Mesenchymal stem cell (in vitro differentiated cells and primary cell): ENCODE data around the gene MUC5AC.
"Not testable (repeated sequence)": the region's sequence is repeated elsewhere in the genome, so short reads cannot be mapped to it uniquely, and the experiment has no call there.

Experiments
- DNase-seq: peaks from one replicate; pipeline ENCODE4 v3.0.0-alpha.2; 2013
- H2AFZ ChIP-seq: one replicate; pipeline ENCODE4 v1.6.1; 2013; ENCODE audit warnings: low read depth, mild to moderate bottlenecking, control low read depth, inconsistent platforms, low read length, moderate library complexity
- H2AK5ac ChIP-seq: 2 replicates; pipeline ENCODE4 v1.6.1; 2013; ENCODE audit warnings: low read length, moderate library complexity, mild to moderate bottlenecking, inconsistent platforms; ENCODE audit not compliant: severe bottlenecking
- H2BK120ac ChIP-seq: one replicate; pipeline ENCODE4 v1.6.1; 2013; ENCODE audit warnings: low read depth, mild to moderate bottlenecking, inconsistent platforms, low read length, moderate library complexity
- H2BK12ac ChIP-seq, 2 experiments: one replicate each; pipeline ENCODE4 v1.6.1; 2013; ENCODE audit warnings: inconsistent platforms in 2 of 2, low read length in 2 of 2, mild to moderate bottlenecking in 2 of 2, moderate library complexity in 2 of 2, control low read depth in 1 of 2
- H2BK15ac ChIP-seq: one replicate; pipeline ENCODE4 v1.6.1; 2013; ENCODE audit warnings: mild to moderate bottlenecking, low read depth, inconsistent platforms; ENCODE audit not compliant: poor library complexity, severe bottlenecking
- H2BK5ac ChIP-seq: 2 replicates; pipeline ENCODE4 v1.6.1; 2013; ENCODE audit warnings: low read depth, mild to moderate bottlenecking, low read length, control low read depth, inconsistent platforms; ENCODE audit not compliant: poor library complexity, severe bottlenecking
- H3K14ac ChIP-seq, 2 experiments: one replicate each; pipeline ENCODE4 v1.6.1; 2013; ENCODE audit warnings: inconsistent platforms in 2 of 2, low read length in 2 of 2, control low read depth in 1 of 2, mild to moderate bottlenecking in 1 of 2, moderate library complexity in 1 of 2
- H3K18ac ChIP-seq, 2 experiments: one replicate each; pipeline ENCODE4 v1.6.1; 2013; ENCODE audit warnings: inconsistent platforms in 2 of 2, low read length in 2 of 2, control low read depth in 1 of 2, low read depth in 1 of 2, mild to moderate bottlenecking in 1 of 2
- H3K23ac ChIP-seq, 2 experiments: one replicate each; pipeline ENCODE4 v1.6.1; 2013; ENCODE audit warnings: inconsistent platforms in 2 of 2, low read length in 2 of 2, mild to moderate bottlenecking in 2 of 2, moderate library complexity in 2 of 2, control low read depth in 1 of 2
- H3K27ac ChIP-seq: 2 replicates; pipeline ENCODE4 v1.5.1; 2013; ENCODE audit warnings: mild to moderate bottlenecking, moderate library complexity, low read length, control low read depth, inconsistent platforms; ENCODE audit not compliant: poor library complexity, severe bottlenecking
- H3K27me3 ChIP-seq, 2 experiments: 2 replicates each; pipeline versions ENCODE4 v1.6.1 to v1.7.0; 2013; ENCODE audit warnings: low read length in 2 of 2, mild to moderate bottlenecking in 2 of 2, moderate library complexity in 2 of 2, control low read depth in 1 of 2, inconsistent platforms in 1 of 2; ENCODE audit not compliant: control insufficient read depth in 1 of 2, insufficient read depth in 1 of 2
- H3K36me3 ChIP-seq, 2 experiments: 2 replicates each; pipeline versions ENCODE4 v1.6.1 to v1.7.0; 2013; ENCODE audit warnings: low read length in 2 of 2, control low read depth in 1 of 2, inconsistent platforms in 1 of 2, low read depth in 1 of 2, mild to moderate bottlenecking in 1 of 2; ENCODE audit not compliant: insufficient read depth in 2 of 2, control insufficient read depth in 1 of 2
- H3K4ac ChIP-seq, 2 experiments: one replicate each; pipeline ENCODE4 v1.6.1; 2013; ENCODE audit warnings: inconsistent platforms in 2 of 2, low read length in 2 of 2, mild to moderate bottlenecking in 2 of 2, moderate library complexity in 2 of 2, control low read depth in 1 of 2, low read depth in 1 of 2
- H3K4me1 ChIP-seq: 2 replicates; pipeline ENCODE4 v1.6.1; 2013; ENCODE audit warnings: low read depth, low read length, control low read depth; ENCODE audit not compliant: control insufficient read depth, insufficient read depth
- H3K4me2 ChIP-seq: 2 replicates; pipeline ENCODE4 v1.6.1; 2013; ENCODE audit warnings: low read length, mild to moderate bottlenecking, inconsistent platforms; ENCODE audit not compliant: poor library complexity, severe bottlenecking
- H3K4me3 ChIP-seq, 2 experiments: 2 replicates each; pipeline versions ENCODE4 v1.5.1 to v1.7.0; 2013; ENCODE audit warnings: low read length in 2 of 2, mild to moderate bottlenecking in 2 of 2, control low read depth in 1 of 2, low read depth in 1 of 2; ENCODE audit not compliant: insufficient read depth in 1 of 2
- H3K79me1 ChIP-seq: replicated peaks from 2 replicates; pipeline ENCODE4 v1.6.1; 2013; ENCODE audit warnings: mild to moderate bottlenecking, control low read depth, low read length, inconsistent platforms; ENCODE audit not compliant: poor library complexity, severe bottlenecking
- H3K9ac ChIP-seq: 2 replicates; pipeline ENCODE4 v1.7.0; 2013; ENCODE audit warnings: mild to moderate bottlenecking, low read length, moderate library complexity
- H3K9me3 ChIP-seq: 2 replicates; pipeline ENCODE4 v1.7.0; 2013; ENCODE audit warnings: mild to moderate bottlenecking, low read length; ENCODE audit not compliant: control insufficient read depth
- H4K8ac ChIP-seq: one replicate; pipeline ENCODE4 v1.6.1; 2013; ENCODE audit warnings: inconsistent platforms, mild to moderate bottlenecking, low read length, moderate library complexity
- H4K91ac ChIP-seq: one replicate; pipeline ENCODE4 v1.6.1; 2013; ENCODE audit warnings: mild to moderate bottlenecking, low read length, inconsistent platforms
- WGBS: methylation state at CpG from one replicate; pipeline ENCODE4 v1.1.7; 2013; ENCODE audit warnings: mixed read lengths; 5-methylcytosine and 5-hydroxymethylcytosine counted together

MUC5AC gene

GRCh38 chr11:1248951-1249350 lies 91.2 kb downstream of the MUC5AC start:
- WGBS = no CpG with 5 or more reads among the region's 18 CpGs

GRCh38 chr11:1250411-1250810 lies 92.7 kb downstream of the MUC5AC start:
- not testable (repeated sequence) for H2AFZ ChIP-seq, H3K79me1 ChIP-seq, DNase-seq, H2AK5ac ChIP-seq, H2BK120ac ChIP-seq, H3K27me3 ChIP-seq, H3K27ac ChIP-seq, H2BK12ac ChIP-seq, H4K91ac ChIP-seq, H3K9ac ChIP-seq, H3K4me3 ChIP-seq, H3K4ac ChIP-seq, H3K4me1 ChIP-seq, H4K8ac ChIP-seq, H3K4me2 ChIP-seq, H2BK15ac ChIP-seq, H3K36me3 ChIP-seq, H3K18ac ChIP-seq, H3K23ac ChIP-seq, H2BK5ac ChIP-seq, H3K14ac ChIP-seq, H3K9me3 ChIP-seq
- 88% methylated on average over 4 of the region's 12 CpGs for WGBS

More at GRCh38 chr11:1248951-1249350, 91.2 kb downstream of the MUC5AC start:
- not testable (repeated sequence) for H2BK12ac ChIP-seq, H3K9me3 ChIP-seq, H3K27ac ChIP-seq, H4K91ac ChIP-seq, H3K27me3 ChIP-seq, H2BK15ac ChIP-seq, H2BK120ac ChIP-seq, H3K4me2 ChIP-seq, H3K79me1 ChIP-seq, H3K14ac ChIP-seq, H2AK5ac ChIP-seq, H3K23ac ChIP-seq, H3K36me3 ChIP-seq, H3K4ac ChIP-seq, DNase-seq, H3K9ac ChIP-seq, H2BK5ac ChIP-seq, H2AFZ ChIP-seq, H4K8ac ChIP-seq, H3K18ac ChIP-seq, H3K4me3 ChIP-seq, H3K4me1 ChIP-seq
